MCF 10A (cell line): Measurements from ENCODE around the gene RAB9B. TPM values are rescaled to one million over a fixed set of nuclear protein-coding genes. Genes with fewer than 3 reads are reported as not detected.

Experiments used
- BruUV-seq: library from RNA; stranded (reverse); fragments of 400-500 nt; replicated peaks from 2 replicates; lab custom pipeline; 2021; lab: Mats Ljungman, UMichigan
- CTCF ChIA-PET: fragments of 300-600 bp; sonication (Branson Sonifier 250); formaldehyde crosslinking; extraction: SDS; loops from one replicate; lab custom pipeline; 2021; ENCODE audit warnings: antibody characterized with exemption, inconsistent platforms; lab: Yijun Ruan, JAX
- POLR2A ChIA-PET: fragments of 300-600, 350-650 bp; sonication (Branson Sonifier 250); formaldehyde crosslinking; extraction: SDS; loops from one replicate; lab custom pipeline; 2020; ENCODE audit warnings: antibody characterized with exemption, inconsistent platforms; lab: Yijun Ruan, JAX
- DNase-seq: peaks from one replicate; pipeline ENCODE4 v3.0.0-alpha.2; 2018; ENCODE audit not compliant: unreplicated experiment
- H3K27ac Mint-ChIP-seq: one replicate; pipeline ENCODE4 v1.8.0; 2022; ENCODE audit warnings: mild to moderate bottlenecking, low read depth, mixed read lengths; ENCODE audit not compliant: unreplicated experiment
- H3K27me3 Mint-ChIP-seq: one replicate; pipeline ENCODE4 v1.8.0; 2022; ENCODE audit warnings: mixed read lengths; ENCODE audit not compliant: insufficient read depth, unreplicated experiment
- H3K36me3 Mint-ChIP-seq: one replicate; pipeline ENCODE4 v1.8.0; 2022; ENCODE audit warnings: mild to moderate bottlenecking, moderate library complexity, mixed read lengths; ENCODE audit not compliant: insufficient read depth, unreplicated experiment
- H3K4me1 Mint-ChIP-seq: one replicate; pipeline ENCODE4 v1.8.0; 2022; ENCODE audit warnings: mixed read lengths; ENCODE audit not compliant: insufficient read depth, unreplicated experiment
- H3K4me3 Mint-ChIP-seq: one replicate; pipeline ENCODE4 v1.8.0; 2022; ENCODE audit warnings: mild to moderate bottlenecking, moderate library complexity, mixed read lengths; ENCODE audit not compliant: unreplicated experiment
- H3K9me3 Mint-ChIP-seq: one replicate; pipeline ENCODE4 v1.8.0; 2022; ENCODE audit warnings: mixed read lengths; ENCODE audit not compliant: unreplicated experiment
- intact Hi-C: fragments of 100-400 bp; cut with micrococcal nuclease; formaldehyde crosslinking; loops from 2 replicates; pipeline ENCODE4 v1.14.1; 2022
- total RNA-seq: library from RNA; stranded (reverse); gene quantifications from 2 replicates; pipeline ENCODE4 v1.2.3, GENCODE V29; 2022
- TF ChIP-seq, protein P1 (sequence below): fragments of 200-600 bp; IDR thresholded peaks from one replicate; pipeline ENCODE4 v1.8.0; 2022; ENCODE audit warnings: antibody characterized with exemption, mild to moderate bottlenecking; ENCODE audit not compliant: unreplicated experiment

The RAB9B gene
- total RNA-seq, 1 experiment from 2014 or later, result 0.07 TPM

GRCh38 chrX:103781706-103782105 lies 50.4 kb downstream of the RAB9B start:
- no TSS peak for BruUV-seq
- TF ChIP-seq, protein P1, sequence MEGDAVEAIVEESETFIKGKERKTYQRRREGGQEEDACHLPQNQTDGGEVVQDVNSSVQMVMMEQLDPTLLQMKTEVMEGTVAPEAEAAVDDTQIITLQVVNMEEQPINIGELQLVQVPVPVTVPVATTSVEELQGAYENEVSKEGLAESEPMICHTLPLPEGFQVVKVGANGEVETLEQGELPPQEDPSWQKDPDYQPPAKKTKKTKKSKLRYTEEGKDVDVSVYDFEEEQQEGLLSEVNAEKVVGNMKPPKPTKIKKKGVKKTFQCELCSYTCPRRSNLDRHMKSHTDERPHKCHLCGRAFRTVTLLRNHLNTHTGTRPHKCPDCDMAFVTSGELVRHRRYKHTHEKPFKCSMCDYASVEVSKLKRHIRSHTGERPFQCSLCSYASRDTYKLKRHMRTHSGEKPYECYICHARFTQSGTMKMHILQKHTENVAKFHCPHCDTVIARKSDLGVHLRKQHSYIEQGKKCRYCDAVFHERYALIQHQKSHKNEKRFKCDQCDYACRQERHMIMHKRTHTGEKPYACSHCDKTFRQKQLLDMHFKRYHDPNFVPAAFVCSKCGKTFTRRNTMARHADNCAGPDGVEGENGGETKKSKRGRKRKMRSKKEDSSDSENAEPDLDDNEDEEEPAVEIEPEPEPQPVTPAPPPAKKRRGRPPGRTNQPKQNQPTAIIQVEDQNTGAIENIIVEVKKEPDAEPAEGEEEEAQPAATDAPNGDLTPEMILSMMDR, result no peak
- POLR2A ChIA-PET, result no interaction called here
- H3K4me1 Mint-ChIP-seq, result no peaks in the 10 kb centered on the region
- no peak for DNase-seq
- peaks cover 68% of the 10 kb centered on the region for H3K27me3 Mint-ChIP-seq
- CTCF ChIA-PET, result no interaction called here
- H3K9me3 Mint-ChIP-seq, result no peaks in the 10 kb centered on the region
- no peak overlapping the region for H3K4me3 Mint-ChIP-seq
- no peaks in the 10 kb centered on the region for H3K36me3 Mint-ChIP-seq
- H3K27ac Mint-ChIP-seq, result no peak overlapping the region
- intact Hi-C loops, result no loop called here

GRCh38 chrX:103781062-103781402 lies 51.0 kb downstream of the RAB9B start:
- intact Hi-C loops, result no loop called here
- H3K4me1 Mint-ChIP-seq, result no peaks in the 10 kb centered on the region
- ChIA-PET POLR2A (no interaction called here), CTCF (interaction anchor here (0.6 to 1.1 kb wide), 2 partner anchors 12 to 33 kb away, joined by 3 read pairs; no protein-coding TSS in a partner anchor)
- H3K27me3 Mint-ChIP-seq, result peaks cover 68% of the 10 kb centered on the region
- H3K4me3 Mint-ChIP-seq, result no peak overlapping the region
- TF ChIP-seq, protein P1, result no peak
- no TSS peak for BruUV-seq
- H3K36me3 Mint-ChIP-seq, result no peaks in the 10 kb centered on the region
- no peak for DNase-seq
- no peak overlapping the region for H3K27ac Mint-ChIP-seq
- H3K9me3 Mint-ChIP-seq, result no peaks in the 10 kb centered on the region

GRCh38 chrX:103780336-103781061 lies 51.6 kb downstream of the RAB9B start:
- peaks cover 74% of the 10 kb centered on the region for H3K27me3 Mint-ChIP-seq
- no peak for DNase-seq
- no TSS peak for BruUV-seq
- intact Hi-C loops, result no loop called here
- ChIA-PET CTCF (interaction anchor here (0.6 to 1.1 kb wide), 3 partner anchors 13 to 91 kb away, joined by 3 read pairs; no protein-coding TSS in a partner anchor), POLR2A (no interaction called here)
- no peaks in the 10 kb centered on the region for H3K36me3 Mint-ChIP-seq
- H3K4me1 Mint-ChIP-seq, result no peaks in the 10 kb centered on the region
- no peaks in the 10 kb centered on the region for H3K9me3 Mint-ChIP-seq
- TF ChIP-seq, protein P1, result no peak
- no peak overlapping the region for H3K4me3 Mint-ChIP-seq
- H3K27ac Mint-ChIP-seq, result no peak overlapping the region

DNA sequence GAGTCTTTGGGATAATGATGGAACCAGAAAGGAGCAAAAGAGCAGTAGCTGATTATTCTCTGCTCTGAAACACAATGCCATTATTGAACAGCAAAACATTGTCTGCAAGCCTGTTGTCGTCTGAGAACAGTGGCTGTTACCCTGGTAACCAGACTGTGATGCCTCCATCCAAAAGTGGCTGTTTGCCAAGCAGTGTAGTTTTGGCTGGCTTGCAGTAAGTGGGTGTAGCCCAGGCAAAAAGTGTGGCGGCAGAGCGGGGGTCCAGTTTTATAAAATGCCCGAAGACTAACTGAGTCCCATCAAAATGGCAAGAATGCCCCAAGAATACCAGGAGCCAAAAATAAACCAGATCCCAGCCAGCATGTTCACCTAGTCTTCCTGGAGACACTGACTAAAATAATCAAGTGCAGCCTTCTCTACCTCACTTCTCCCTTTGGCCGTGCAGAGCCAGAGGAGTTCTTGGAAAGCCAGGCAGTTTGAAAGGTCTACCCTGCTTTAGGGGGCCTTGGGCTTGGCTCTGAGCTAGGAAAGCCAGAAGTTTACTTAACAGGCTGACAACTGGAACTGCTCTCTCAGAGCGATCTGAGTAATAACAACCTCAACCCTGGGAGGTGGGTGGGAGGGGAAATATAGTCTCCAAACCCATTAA lies 52.8 kb downstream of the RAB9B start:
- CTCF ChIA-PET, result interaction anchor here (0.9 kb wide), 1 partner anchor 89 kb away, joined by 3 read pairs; no protein-coding TSS in a partner anchor
- POLR2A ChIA-PET, result no interaction called here
- Mint-ChIP-seq H3K27me3 (peaks cover 81% of the 10 kb centered on the region), H3K36me3 (no peaks in the 10 kb centered on the region), H3K9me3 (no peaks in the 10 kb centered on the region), H3K27ac (no peak overlapping the region), H3K4me1 (no peaks in the 10 kb centered on the region), H3K4me3 (no peak overlapping the region)
- no TSS peak for BruUV-seq
- intact Hi-C loops, result no loop called here
- DNase-seq, result no peak
- TF ChIP-seq, protein P1, result no peak
